ENCODE data around the gene ERP29.
"Not testable (repeated sequence)": the region's sequence is repeated elsewhere in the genome, so short reads cannot be mapped to it uniquely, and the experiment has no call there.

Gene ERP29

DNA sequence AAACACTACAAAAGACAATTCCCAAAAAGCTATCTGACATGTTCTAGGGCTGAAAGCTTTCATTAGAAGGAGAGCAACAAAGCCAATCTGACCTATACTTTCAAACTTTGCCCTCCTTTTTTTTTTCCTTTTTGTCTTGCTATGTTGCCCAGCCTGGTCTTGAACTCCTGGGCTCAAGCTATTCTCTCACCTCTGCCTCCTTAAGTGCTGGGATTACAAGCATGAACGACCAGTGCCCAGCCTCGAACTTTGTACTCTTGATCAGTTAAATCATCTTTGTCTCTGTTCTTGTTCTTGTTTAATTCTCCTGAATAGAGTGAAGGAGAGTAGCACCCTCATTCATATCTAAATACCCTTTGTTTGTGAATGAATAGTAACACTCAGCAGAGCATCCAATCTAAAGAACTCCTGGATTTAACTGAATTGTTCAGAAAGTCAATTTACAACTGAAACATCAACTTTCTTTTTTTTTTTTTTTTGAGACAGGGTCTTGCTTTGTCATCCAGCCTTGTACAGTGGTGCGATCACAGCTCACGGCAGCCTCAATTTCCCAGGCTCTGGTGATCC is 22.1 kb downstream of the ERP29 start:
- no peak for DNase-seq (ENCODE audit: low spot score)

GRCh38 chr12:112036614-112037013 is 23.4 kb downstream of the ERP29 start:
- not testable (repeated sequence) for DNase-seq (ENCODE audit: low spot score)

GRCh38 chr12:112046003-112046402 is 32.8 kb downstream of the ERP29 start:
- DNase-seq (ENCODE audit: low spot score): no peak

GRCh38 chr12:112049351-112049750 is 36.1 kb downstream of the ERP29 start:
- DNase-seq (ENCODE audit: low spot score): peak; percentile 77

DNA sequence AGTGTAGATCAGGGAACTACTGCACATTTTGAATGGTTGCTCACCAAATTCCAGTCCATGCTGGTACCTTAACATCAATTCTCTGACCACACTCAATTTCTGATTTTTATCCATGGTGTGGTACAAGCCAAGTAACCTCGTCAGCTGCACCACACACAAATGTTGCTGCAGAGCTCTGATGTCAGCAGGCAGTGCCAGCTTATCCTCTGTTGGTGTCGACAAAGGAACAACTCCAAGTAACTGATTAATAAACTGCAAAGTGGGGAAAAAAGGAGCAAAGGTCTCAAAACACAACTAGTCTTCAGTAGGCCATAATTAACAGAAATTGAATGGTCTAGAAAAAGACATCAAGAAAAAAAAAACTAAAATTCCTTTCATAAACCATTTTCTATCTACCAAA is 47.9 kb downstream of the ERP29 start:
- no peak for DNase-seq (ENCODE audit: low spot score)

GRCh38 chr12:112063273-112063672 is 50.0 kb downstream of the ERP29 start:
- DNase-seq (ENCODE audit: low spot score): no peak

GRCh38 chr12:112066566-112066965 is 53.3 kb downstream of the ERP29 start:
- DNase-seq (ENCODE audit: low spot score): no peak
